Kidney (tissue), 14 donors: ENCODE measurements around the gene RUSC1. TPM values are rescaled to one million over a fixed set of nuclear protein-coding genes. Genes with fewer than 3 reads are reported as not detected.

Experiments
- DNase-seq, 5 donors: peaks; one replicate each; pipeline ENCODE4 v3.0.0-alpha.2; 2013 to 2020
- FAIRE-seq: peaks from 2 replicates; lab custom pipeline; 2012; peaks lifted over from hg19 to GRCh38; lab: Jason Lieb, UNC
- H3K27ac ChIP-seq, 2 donors: one replicate each; pipeline ENCODE4 v1.7.0; 2013; ENCODE audit warnings: low read depth in 2 of 2, low read length in 2 of 2, inconsistent platforms in 1 of 2
- H3K27me3 ChIP-seq: one replicate; pipeline ENCODE4 v1.7.1; 2013; ENCODE audit warnings: low read length, inconsistent platforms; ENCODE audit not compliant: control insufficient read depth, insufficient read depth
- H3K36me3 ChIP-seq, 3 donors: one replicate each; pipeline versions ENCODE4 v1.7.0 to v1.7.1; 2013; ENCODE audit warnings: low read length in 3 of 3, control low read depth in 1 of 3, inconsistent platforms in 1 of 3; ENCODE audit not compliant: insufficient read depth in 3 of 3, control insufficient read depth in 2 of 3
- H3K4me1 ChIP-seq, 3 donors: one replicate each; pipeline versions ENCODE4 v1.7.0 to v1.7.1; 2013; ENCODE audit warnings: low read length in 3 of 3, inconsistent platforms in 1 of 3, low read depth in 1 of 3; ENCODE audit not compliant: control insufficient read depth in 2 of 3, insufficient read depth in 2 of 3
- H3K4me3 ChIP-seq, 3 donors: one replicate each; pipeline versions ENCODE4 v1.7.0 to v1.8.1; 2013; ENCODE audit warnings: low read length in 3 of 3, control low read depth in 1 of 3, inconsistent platforms in 1 of 3
- H3K9ac ChIP-seq, 3 donors: one replicate each; pipeline versions ENCODE4 v1.7.0 to v1.7.1; 2013; ENCODE audit warnings: low read length in 3 of 3, control low read depth in 1 of 3, inconsistent platforms in 1 of 3
- H3K9me3 ChIP-seq, 3 donors: one replicate each; pipeline versions ENCODE4 v1.7.0 to v1.7.1; 2013; ENCODE audit warnings: low read length in 3 of 3, control low read depth in 1 of 3, inconsistent platforms in 1 of 3; ENCODE audit not compliant: control insufficient read depth in 2 of 3, insufficient read depth in 1 of 3
- CTCF ChIP-seq: IDR thresholded peaks from 3 replicates; pipeline ENCODE4 v1.5.1; 2012; ENCODE audit warnings: mild to moderate bottlenecking, moderate library complexity, borderline replicate concordance; ENCODE audit not compliant: insufficient read depth; ENCODE audit errors: extremely low read depth
- intact Hi-C: fragments of 100-400 bp; cut with DNase I; formaldehyde crosslinking; loops from one replicate; pipeline ENCODE4 v1.11.1; 2022
- polyA plus RNA-seq: library from polyadenylated mRNA; stranded (reverse); fragments of 350-450 nt; fragmentation: Illumina TruSeq; extraction: RNeasy Lipid Tissue Mini Kit (QIAGEN cat#74804); gene quantifications from one replicate; pipeline ENCODE4 v1.2.3, GENCODE V29; 2014; ENCODE audit warnings: low read depth, low replicate concordance; ENCODE audit not compliant: insufficient read depth
- total RNA-seq: library from RNA; stranded (reverse); fragmentation: NEBNext Ultra II Directional; extraction: Animal tissue kit (Norgen Biotek cat#: 25700); gene quantifications from one replicate; pipeline ENCODE4 v1.2.1, GENCODE V29; 2021
- donor health status: control.
- donor health status: control.
- donor health status: control.
- donor health status: control.
- donor health status: control.
- donor health status: DM: yes; HTN: yes; CAD: no.
- donor health status: Normal renal cell carcinoma (clear cell type).

RUSC1 gene
- total and polyA plus RNA-seq, 2 donors from 2014 or later, result 29.7 to 32.7 TPM

DNA sequence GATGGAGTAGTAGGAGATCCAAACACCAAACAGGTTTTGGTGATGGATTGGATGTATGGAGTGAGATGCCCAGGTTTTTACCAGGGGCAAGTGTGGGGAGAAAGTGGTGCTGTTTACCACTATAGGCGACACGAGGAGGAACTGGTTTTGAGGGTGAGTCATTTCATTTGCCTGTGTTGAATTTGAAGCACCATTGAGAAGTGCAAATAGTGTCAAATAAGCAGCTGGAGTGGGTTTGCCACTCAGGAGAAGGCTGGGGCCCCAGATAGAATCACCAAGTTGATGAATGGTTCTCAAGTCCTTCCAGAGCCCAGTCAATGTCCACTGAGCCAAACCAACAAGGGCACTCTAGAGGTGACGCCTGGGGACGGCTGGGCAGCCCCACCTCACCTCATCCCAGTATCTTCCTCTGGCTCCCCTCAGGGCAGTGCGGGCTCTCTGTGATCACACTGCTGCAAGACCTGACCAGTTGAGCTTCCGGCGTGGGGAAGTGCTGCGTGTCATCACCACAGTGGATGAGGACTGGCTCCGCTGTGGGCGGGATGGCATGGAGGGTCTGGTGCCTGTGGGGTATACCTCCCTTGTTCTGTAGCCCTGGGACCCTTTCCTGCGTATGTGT, 9.4 kb downstream of the RUSC1 start:
- Histone ChIP-seq H3K4me1 (peaks cover 0 to 8% (median 0%) of the 10 kb centered on the region in 3 donors), H3K27me3 (no peaks in the 10 kb centered on the region), H3K27ac (no peak overlapping the region), H3K9me3 (no peaks in the 10 kb centered on the region), H3K9ac (no peak overlapping the region), H3K4me3 (no peak overlapping the region), H3K36me3 (peaks cover 6 to 21% (median 15%) of the 10 kb centered on the region in 3 donors)
- FAIRE-seq (no peak), DNase-seq (no peak)
- TF ChIP-seq CTCF, result no peak
- intact Hi-C loops, result no loop called here

GRCh38 chr1:155334962-155335361, 14.3 kb downstream of the RUSC1 start:
- Histone ChIP-seq H3K4me1 (peaks cover 0 to 3% (median 0%) of the 10 kb centered on the region in 3 donors), H3K9me3 (no peaks in the 10 kb centered on the region), H3K4me3 (no peak overlapping the region), H3K27ac (no peak overlapping the region), H3K36me3 (peaks cover 24 to 50% (median 29%) of the 10 kb centered on the region in 3 donors), H3K9ac (no peak overlapping the region), H3K27me3 (no peaks in the 10 kb centered on the region)
- FAIRE-seq (no peak), DNase-seq (peak in 2 of 5 donors; percentile 72 to 74)
- TF ChIP-seq CTCF, result no peak
- intact Hi-C loops, result no loop called here

GRCh38 chr1:155339515-155340097, 18.9 kb downstream of the RUSC1 start:
- intact Hi-C loops, result no loop called here
- FAIRE-seq (no peak), DNase-seq (no peak)
- Histone ChIP-seq H3K4me3 (no peak overlapping the region), H3K9me3 (no peaks in the 10 kb centered on the region), H3K27me3 (no peaks in the 10 kb centered on the region), H3K36me3 (peaks cover 25 to 60% (median 42%) of the 10 kb centered on the region in 3 donors), H3K9ac (no peak overlapping the region), H3K27ac (no peak overlapping the region), H3K4me1 (peaks cover 0 to 3% (median 0%) of the 10 kb centered on the region in 3 donors)
- TF ChIP-seq CTCF, result no peak
